Choroid plexus epithelial cell (primary cell): ENCODE data around the gene PDE5A.

Experiments
- DNase-seq: peaks from one replicate; pipeline ENCODE4 v3.0.0-alpha.2; 2010; ENCODE audit warnings: low read depth
- H3K4me3 ChIP-seq: 2 replicates; pipeline ENCODE4 v1.5.1; 2011; ENCODE audit warnings: low read depth, mild to moderate bottlenecking, control low read depth, low read length, moderate library complexity
- TF ChIP-seq, protein P1 (sequence below): conservative IDR thresholded peaks from 2 replicates; pipeline ENCODE4 v1.5.1; 2011; ENCODE audit warnings: low read depth, mild to moderate bottlenecking, control low read depth, inconsistent platforms, low read length, moderate library complexity

The PDE5A gene

DNA sequence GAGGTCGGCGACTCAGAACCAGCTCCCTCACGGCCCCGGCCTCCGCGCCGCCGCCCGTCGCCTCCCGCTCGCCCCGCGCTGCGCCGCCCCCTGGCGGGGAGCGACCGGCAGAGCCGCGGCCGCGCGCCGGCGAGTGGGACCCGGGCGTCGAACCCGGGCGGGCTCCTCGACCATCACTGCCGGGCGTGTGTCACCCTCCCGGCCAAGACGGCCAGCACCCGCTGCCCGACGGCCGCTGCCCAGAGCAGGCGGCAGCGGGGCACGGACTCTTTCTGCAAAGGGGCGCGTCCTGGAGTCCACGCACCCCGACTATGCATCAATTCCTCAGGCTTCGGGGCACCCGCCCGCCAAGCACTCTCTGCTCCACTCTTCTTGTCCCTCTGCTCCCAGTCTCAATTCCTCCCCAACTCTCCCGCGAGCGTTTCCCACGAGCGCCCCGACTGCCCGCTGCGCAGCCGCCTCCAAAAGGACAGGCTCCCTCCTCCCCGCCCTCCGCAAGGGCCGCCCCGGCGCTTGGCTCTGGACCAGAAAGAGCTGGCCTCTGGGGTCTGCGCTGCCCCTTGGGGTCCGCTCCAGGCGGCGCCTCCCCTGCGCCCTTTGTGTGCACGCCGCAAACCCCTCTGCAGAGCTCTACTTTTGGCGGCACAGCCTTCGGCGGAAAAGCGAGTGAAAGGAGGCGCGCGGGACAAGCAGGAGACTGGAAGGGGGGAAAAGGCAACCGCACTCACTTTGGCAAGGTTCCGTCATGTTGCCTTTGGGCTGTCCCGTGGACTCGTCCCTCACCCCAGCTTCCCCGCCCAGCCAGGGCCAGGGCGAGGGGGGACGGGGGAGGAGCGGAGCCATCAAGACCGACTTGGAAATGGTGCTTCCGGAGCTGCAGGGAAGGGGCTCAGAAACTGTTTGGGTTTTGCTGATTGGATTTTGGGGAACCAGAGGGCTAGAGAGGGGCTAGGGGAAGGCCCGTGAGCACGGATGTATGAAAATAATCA lies 1.0 kb downstream of the PDE5A start:
- H3K4me3 ChIP-seq, result peak overlapping the region; percentile 85
- DNase-seq, result peak; percentile 60
- TF ChIP-seq, protein P1, sequence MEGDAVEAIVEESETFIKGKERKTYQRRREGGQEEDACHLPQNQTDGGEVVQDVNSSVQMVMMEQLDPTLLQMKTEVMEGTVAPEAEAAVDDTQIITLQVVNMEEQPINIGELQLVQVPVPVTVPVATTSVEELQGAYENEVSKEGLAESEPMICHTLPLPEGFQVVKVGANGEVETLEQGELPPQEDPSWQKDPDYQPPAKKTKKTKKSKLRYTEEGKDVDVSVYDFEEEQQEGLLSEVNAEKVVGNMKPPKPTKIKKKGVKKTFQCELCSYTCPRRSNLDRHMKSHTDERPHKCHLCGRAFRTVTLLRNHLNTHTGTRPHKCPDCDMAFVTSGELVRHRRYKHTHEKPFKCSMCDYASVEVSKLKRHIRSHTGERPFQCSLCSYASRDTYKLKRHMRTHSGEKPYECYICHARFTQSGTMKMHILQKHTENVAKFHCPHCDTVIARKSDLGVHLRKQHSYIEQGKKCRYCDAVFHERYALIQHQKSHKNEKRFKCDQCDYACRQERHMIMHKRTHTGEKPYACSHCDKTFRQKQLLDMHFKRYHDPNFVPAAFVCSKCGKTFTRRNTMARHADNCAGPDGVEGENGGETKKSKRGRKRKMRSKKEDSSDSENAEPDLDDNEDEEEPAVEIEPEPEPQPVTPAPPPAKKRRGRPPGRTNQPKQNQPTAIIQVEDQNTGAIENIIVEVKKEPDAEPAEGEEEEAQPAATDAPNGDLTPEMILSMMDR, result peak; percentile 19

DNA sequence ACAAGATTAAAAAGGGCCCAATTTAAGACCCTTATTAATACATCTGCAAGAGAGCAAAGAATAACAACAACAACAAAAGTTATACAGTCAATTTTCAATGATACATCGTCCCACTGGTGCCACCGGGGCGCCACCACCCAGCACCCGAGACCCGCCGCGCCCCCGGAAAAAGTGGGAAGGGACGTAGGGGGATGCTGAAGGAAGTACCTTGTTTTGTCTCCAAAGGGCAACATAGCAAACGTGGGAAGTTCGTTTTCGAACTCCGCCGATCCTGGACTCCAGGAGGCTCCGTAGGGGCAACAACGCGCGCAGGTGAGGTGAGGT lies 1.7 kb downstream of the PDE5A start:
- TF ChIP-seq, protein P1, result no peak
- peak overlapping the region; percentile 85 for H3K4me3 ChIP-seq
- no peak for DNase-seq

DNA sequence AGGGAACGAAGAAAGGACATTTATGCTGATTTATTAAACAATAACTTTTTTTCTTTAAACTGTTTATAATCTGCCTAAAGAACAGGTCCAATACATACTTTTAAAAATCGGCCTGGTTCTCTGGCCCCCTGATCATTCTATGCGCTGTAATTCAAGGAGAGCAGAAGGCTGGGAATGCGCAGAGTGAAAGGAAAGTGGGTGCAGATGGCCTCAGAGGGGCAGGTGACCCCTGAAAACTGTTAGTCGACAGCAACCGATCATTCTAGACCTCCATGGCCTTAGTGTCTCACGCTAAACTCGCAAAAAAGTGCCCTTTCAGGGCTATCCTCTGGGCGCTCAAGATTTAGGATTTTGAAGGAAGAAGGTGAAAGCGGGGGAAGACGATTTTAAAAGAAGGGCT lies 2.2 kb downstream of the PDE5A start:
- peak; percentile 41 for DNase-seq
- H3K4me3 ChIP-seq, result peak overlapping the region; percentile 85

DNA sequence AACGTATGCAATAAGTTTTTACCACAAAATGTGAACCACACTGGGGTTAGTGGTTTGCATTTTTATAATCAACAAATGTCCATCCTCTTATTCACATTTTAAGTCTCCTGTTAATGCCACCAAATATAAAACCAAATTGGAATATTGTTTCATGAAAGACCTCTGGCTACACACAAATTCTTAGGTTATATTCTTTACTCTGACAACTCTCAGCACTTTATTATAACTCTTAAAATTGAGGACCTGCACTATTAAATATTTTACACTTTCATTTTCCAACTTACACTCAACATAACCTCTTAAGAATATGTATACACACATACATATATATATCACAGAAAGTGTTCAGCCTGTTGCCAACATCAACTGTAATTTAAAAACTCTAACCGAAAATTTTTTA lies 2.8 kb downstream of the PDE5A start:
- TF ChIP-seq, protein P1, result no peak
- H3K4me3 ChIP-seq, result peak overlapping the region; percentile 85
- DNase-seq, result no peak

More for the DNA sequence above, 2.2 kb downstream of the PDE5A start:
- TF ChIP-seq, protein P1, result no peak

DNA sequence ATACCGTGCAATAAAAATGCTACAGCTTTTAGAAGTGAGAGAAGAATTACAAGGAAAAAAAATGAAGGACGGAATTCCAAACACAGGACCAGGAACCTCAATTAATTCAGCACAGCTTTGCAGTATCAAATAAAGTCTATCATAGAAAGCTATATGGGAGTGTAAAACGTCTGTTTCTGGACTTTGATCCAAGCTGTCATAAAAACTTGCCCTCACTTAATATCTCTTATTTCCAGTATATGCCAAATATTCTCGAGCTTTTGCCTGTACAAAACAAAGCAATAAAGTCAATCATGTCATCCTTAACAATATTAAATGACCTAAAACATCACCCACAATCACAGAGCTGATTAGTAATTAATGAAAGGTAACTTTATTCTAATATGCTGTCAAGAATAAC lies 4.2 kb downstream of the PDE5A start:
- H3K4me3 ChIP-seq, result no peak overlapping the region
- DNase-seq, result no peak
- TF ChIP-seq, protein P1, result no peak

DNA sequence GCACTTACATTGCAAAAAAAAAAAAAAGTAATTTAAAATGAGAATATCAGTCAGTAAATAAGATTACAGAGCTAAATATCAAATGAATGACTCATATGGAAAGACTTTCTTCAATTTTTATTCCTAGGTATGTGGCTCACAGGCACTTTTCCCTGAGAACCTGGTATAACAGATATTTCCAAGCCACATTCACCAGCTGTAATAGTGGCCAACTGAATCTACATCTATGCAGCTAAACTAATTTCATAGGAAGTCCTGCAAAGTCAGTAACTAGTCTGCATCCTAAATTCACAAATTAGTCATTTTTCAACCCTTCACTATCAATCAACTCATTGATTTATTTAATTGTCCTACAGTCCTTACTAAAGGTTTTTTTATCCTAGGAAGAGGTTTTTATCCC lies 5.6 kb downstream of the PDE5A start:
- TF ChIP-seq, protein P1, result no peak
- no peak overlapping the region for H3K4me3 ChIP-seq
- DNase-seq, result peak; percentile 73
